GM21381 (cell line): ENCODE data around the gene HOXA9.

Source experiments
- ATAC-seq: cut with Tn5 transposase; IDR thresholded peaks from one replicate; pipeline ENCODE4 v1.9.1; 2021; ENCODE audit warnings: mild to moderate bottlenecking, moderate library complexity; ENCODE audit not compliant: unreplicated experiment

Gene HOXA9

GRCh38 chr7:27144781-27145164, 20.6 kb downstream of the HOXA9 start:
- ATAC-seq = no peak

DNA sequence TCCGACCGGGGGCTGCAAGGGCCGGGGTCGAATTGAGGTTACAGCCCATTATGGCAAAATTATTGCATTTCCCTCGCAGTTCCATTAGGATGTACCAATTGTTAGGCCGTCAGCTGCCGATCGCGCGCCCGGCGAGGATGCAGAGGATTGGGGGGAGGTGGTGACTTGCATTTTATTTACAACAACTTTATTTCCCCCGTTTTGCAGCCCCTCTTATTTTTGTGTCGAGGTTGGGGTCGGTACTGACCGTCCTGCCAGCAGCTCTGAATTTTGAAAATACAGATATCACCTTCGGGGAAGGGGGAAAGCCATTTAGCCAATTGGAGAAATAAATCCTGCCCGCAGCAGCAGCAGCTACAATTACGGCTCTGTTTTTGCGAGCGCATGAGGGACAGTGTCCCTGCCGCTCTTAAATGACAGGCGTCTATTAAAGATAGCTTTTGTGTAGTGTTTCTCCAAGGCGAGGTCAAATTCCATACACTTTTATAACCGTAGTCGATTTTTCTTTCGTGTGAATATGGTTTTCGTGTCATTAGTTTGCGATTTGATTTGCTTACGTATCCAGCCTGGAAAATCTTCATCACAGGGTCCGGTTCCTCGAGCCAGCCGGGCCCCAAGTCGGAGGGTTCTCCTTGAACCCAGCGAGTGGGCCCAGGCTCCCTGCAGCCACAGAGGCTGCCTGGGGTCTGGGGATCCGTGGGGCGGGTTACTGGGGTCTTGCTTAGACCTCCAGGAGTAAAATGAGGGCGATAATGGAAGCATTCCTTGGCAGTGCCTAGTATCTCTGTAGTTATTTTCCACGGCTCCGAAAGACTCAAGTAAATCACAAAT, 21.2 kb downstream of the HOXA9 start:
- ATAC-seq = no peak

DNA sequence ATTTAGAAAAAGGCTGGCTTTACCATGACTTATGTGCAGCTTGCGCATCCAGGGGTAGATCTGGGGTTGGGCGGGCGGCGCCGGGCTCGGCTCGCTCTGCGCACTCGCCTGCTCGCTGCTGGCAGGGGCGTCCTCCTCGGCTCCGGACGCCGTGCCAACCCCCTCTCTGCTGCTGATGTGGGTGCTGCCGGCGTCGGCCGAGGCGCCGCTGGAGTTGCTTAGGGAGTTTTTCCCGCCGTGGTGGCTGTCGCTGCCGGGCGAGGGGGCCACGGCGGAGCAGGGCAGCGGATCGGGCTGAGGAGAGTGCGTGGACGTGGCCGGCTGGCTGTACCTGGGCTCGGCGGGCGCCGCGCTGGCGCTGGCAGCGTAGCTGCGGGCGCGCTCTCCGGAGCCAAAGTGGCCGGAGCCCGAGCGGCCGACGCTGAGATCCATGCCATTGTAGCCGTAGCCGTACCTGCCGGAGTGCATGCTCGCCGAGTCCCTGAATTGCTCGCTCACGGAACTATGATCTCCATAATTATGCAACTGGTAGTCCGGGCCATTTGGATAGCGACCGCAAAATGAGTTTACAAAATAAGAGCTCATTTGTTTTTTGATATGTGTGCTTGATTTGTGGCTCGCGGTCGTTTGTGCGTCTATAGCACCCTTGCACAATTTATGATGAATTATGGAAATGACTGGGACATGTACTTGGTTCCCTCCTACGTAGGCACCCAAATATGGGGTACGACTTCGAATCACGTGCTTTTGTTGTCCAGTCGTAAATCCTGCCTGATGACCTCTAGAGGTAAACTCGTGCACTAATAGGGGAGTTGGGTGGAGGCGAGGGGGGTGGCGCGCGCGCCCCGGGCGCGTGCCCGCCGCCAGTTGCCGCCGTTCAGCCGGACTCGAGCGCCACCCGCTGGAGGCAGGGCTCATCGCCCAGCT, 22.1 kb downstream of the HOXA9 start, which contains the start of gene HOXA5:
Gene HOXA5, minus strand, starts transcription at position 659 of the 927 bp plus-strand sequence. Its CDS starts 74 bp downstream, at position 585.
- no peak for ATAC-seq

GRCh38 chr7:27142580-27143022, 22.7 kb downstream of the HOXA9 start:
- ATAC-seq = no peak

DNA sequence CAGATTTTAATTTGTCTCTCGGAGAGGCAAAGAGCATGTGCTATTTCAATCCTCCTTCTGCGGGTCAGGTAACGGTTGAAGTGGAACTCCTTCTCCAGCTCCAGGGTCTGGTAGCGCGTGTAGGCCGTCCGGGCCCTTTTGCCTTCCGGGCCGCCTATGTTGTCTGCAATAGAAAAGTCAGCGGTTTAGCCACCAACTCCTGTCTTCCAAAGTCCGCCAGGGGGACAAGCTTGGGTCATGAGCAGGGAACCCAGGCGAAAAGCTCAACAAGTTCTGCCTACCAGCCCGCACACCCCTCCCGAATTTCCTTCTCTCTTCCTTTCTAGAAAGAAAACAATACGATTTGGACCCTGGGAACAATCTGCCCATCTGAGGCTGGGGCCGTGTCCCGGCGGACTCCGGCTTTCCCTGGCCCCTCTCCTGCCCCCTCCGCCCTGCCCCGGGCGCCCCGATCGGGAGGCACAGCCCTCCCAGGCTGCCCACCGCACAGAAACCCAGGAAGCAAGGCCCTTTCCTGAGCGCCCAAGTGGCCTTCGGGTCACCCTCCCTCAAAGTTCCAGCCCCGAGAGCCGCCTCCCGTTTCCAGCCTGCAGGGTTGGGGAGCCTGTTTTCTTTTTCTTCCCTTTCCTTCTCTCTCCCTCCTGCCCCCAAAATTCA, 23.3 kb downstream of the HOXA9 start:
- no peak for ATAC-seq

GRCh38 chr7:27141137-27141922, 24.0 kb downstream of the HOXA9 start:
- ATAC-seq = no peak

DNA sequence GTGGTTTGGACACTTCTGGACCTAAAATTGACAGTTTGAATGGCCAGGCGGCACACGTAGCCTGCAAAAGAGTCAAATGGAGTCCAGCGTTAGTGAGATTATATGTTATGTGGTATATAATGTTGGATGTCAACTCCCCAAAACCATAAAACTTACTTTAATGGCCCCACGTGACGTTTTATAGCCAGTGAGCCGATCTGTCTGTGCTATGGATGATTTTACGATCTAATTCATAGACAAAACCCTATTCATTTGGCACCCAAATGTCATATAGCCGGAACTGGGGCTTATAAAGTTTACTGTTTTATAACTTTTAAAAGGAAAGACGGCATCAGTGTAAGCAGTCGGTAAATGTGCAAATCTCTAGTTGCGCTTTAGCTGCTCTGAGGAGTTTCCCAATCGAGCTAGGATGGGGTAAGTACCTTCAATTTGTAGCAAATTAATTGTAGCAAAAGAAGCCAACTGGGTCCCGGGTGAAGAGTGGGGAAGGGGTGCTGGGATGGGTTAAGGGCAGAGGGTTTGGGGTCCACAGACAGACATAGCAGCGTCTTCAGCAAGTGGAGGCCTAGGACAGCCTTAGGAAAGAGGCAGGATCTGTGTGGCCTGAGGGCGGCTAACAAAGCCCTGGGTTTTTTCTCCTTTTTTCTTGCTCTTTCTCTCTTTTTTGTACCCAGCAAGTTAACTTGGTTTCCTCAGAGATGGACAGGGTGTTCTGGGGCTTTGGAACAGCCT, 25.0 kb downstream of the HOXA9 start:
- ATAC-seq = no peak

GRCh38 chr7:27139334-27140125, 25.8 kb downstream of the HOXA9 start:
- no peak for ATAC-seq

- ATAC-seq = no peak
Observed at GRCh38 chr7:27138985-27139333, 26.4 kb downstream of the HOXA9 start.

GRCh38 chr7:27138472-27138871, 26.9 kb downstream of the HOXA9 start:
- no peak for ATAC-seq

- ATAC-seq = no peak
Observed at GRCh38 chr7:27137640-27138315, 27.6 kb downstream of the HOXA9 start.

GRCh38 chr7:27134392-27134791, 30.9 kb downstream of the HOXA9 start:
- ATAC-seq = no peak

GRCh38 chr7:27133409-27134231, 31.7 kb downstream of the HOXA9 start:
- no peak for ATAC-seq

DNA sequence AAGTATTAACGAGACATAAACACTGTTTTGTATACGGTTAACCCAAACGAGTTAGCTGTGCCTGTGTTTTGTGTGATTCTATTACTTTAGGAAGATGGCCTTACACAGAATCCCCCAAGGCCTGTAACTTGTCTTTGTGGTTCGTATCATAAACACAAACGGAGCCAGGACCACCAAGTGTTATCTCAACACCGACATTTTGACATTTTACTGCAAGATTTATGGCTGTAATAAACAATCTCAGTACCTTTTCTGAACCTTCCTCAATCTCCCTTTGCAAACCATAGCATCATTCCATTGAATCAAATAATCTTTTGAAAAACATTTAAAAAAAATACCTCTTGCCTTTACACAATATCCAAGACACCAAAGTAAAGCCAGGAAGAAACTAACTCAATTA, 32.4 kb downstream of the HOXA9 start:
- ATAC-seq = no peak

- ATAC-seq = no peak
Observed at GRCh38 chr7:27132214-27132613, 33.1 kb downstream of the HOXA9 start.

DNA sequence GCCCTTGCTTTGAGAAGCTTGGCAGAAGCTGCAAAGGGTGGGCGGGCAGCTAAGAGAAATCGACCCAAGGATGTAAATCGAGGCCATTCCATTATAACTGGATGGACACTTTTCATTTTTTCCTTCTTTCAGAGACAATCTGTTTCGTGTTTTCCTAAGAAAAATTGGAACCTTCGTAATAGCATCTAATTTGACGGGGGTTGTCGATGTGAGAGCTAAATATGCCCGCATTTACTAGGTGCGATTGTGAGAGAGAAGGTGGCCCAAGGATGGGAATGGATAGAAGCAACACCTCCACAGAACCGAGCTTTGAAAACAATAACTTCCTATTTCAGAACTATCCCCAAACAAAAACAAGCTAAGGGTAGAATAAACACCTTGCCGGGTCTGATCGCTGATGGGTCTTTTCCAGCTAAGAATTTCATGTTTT, 33.9 kb downstream of the HOXA9 start:
- ATAC-seq = no peak

- ATAC-seq = no peak
Observed at GRCh38 chr7:27130540-27131389, 34.6 kb downstream of the HOXA9 start, which contains the start of gene HOXA4. Gene HOXA4 (minus strand): TSS chr7:27130757. CDS start chr7:27130733, 24 bp downstream.
